Neural crest cell (in vitro differentiated cells): ENCODE measurements around the gene MAP7D3. TPM values are rescaled to one million over a fixed set of nuclear protein-coding genes. Genes with fewer than 3 reads are reported as not detected.

Experiments
- DNase-seq: peaks from one replicate; pipeline ENCODE4 v3.0.0; 2021; ENCODE audit warnings: low read depth, mixed read lengths, low spot score
- H3K27ac Mint-ChIP-seq: one replicate; pipeline ENCODE4 v1.8.0; 2021; ENCODE audit warnings: mild to moderate bottlenecking, mixed read lengths; ENCODE audit not compliant: unreplicated experiment
- H3K27me3 Mint-ChIP-seq: 2 replicates; pipeline ENCODE4 v1.8.0; 2021; ENCODE audit warnings: low read depth, mild to moderate bottlenecking, mixed read lengths
- H3K36me3 Mint-ChIP-seq: 2 replicates; pipeline ENCODE4 v1.8.0; 2021; ENCODE audit warnings: low read depth, mild to moderate bottlenecking, mixed read lengths
- H3K4me1 Mint-ChIP-seq: 2 replicates; pipeline ENCODE4 v1.8.0; 2021; ENCODE audit warnings: mixed read lengths
- H3K4me3 Mint-ChIP-seq: one replicate; pipeline ENCODE4 v1.8.0; 2021; ENCODE audit warnings: mild to moderate bottlenecking, mixed read lengths
- H3K9me3 Mint-ChIP-seq: 2 replicates; pipeline ENCODE4 v1.8.0; 2021; ENCODE audit warnings: mixed read lengths
- total RNA-seq: library from RNA; stranded (reverse); gene quantifications from 2 replicates; pipeline ENCODE4 v1.2.1, GENCODE V29; 2021
- TF ChIP-seq, protein P1 (sequence below): fragments of 200-600 bp; sonication (generic); conservative IDR thresholded peaks from 2 replicates; pipeline ENCODE4 v1.5.0; 2021; ENCODE audit warnings: antibody characterized with exemption, mild to moderate bottlenecking

Gene MAP7D3
- total RNA-seq, 1 donor from 2014 or later, result 12.8 TPM

DNA sequence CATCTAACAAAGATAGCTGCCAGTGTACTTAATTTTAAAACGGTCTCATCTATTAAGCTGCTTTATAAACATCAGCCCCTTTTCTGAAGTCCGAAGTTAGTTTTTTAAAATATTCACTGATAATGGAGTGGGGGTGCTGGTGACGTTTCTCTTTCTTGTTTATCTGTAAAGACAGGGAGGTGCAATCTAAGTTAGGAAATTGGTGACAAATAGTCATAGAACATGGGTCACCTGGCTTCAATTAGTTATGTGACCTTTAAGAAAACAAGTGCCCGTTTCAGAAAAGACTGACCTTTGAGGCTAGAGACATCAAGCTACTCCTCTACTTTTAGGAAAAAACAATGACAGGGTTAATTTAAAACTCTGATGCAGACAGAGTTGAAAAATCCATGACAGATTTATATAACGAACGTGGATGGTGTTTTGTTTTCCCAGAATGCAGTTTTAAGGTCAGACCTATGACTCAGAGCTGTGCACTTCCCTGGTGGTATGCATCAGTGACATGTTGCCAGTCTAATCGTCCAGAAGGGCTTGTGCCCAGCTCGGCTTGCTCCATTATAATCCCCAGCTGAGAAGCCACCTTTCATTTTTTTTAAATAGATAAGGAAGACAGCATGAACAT, 65.7 kb downstream of the MAP7D3 start:
- Mint-ChIP-seq H3K27me3 (no peaks in the 10 kb centered on the region), H3K27ac (no peak overlapping the region), H3K4me3 (no peak overlapping the region), H3K36me3 (peaks cover 3% of the 10 kb centered on the region), H3K4me1 (peaks cover 8% of the 10 kb centered on the region), H3K9me3 (no peaks in the 10 kb centered on the region)
- DNase-seq, result no peak
- TF ChIP-seq, protein P1, sequence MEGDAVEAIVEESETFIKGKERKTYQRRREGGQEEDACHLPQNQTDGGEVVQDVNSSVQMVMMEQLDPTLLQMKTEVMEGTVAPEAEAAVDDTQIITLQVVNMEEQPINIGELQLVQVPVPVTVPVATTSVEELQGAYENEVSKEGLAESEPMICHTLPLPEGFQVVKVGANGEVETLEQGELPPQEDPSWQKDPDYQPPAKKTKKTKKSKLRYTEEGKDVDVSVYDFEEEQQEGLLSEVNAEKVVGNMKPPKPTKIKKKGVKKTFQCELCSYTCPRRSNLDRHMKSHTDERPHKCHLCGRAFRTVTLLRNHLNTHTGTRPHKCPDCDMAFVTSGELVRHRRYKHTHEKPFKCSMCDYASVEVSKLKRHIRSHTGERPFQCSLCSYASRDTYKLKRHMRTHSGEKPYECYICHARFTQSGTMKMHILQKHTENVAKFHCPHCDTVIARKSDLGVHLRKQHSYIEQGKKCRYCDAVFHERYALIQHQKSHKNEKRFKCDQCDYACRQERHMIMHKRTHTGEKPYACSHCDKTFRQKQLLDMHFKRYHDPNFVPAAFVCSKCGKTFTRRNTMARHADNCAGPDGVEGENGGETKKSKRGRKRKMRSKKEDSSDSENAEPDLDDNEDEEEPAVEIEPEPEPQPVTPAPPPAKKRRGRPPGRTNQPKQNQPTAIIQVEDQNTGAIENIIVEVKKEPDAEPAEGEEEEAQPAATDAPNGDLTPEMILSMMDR, result no peak

DNA sequence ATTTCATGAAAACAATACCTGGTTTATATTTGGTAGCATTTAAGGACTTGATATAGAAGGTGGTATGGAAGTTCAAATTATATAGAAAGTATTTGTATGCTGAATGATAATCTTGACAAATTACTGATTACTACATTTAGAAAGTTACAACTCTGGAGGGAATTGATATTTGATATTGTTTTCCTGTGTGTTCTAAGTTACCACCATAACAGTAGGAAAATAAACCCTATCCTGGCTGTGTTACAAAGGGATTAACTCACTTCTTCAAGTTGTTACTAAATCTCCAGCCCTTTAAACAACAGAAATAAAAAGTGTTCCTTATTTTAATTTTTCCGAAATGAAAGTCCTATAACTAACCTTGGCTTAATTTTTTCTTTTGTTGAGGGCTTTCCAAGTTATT, 67.3 kb downstream of the MAP7D3 start:
- Mint-ChIP-seq H3K4me1 (peaks cover 8% of the 10 kb centered on the region), H3K9me3 (peaks cover 2% of the 10 kb centered on the region), H3K27ac (no peak overlapping the region), H3K27me3 (no peaks in the 10 kb centered on the region), H3K36me3 (peaks cover 5% of the 10 kb centered on the region), H3K4me3 (no peak overlapping the region)
- TF ChIP-seq, protein P1, result no peak
- no peak for DNase-seq

DNA sequence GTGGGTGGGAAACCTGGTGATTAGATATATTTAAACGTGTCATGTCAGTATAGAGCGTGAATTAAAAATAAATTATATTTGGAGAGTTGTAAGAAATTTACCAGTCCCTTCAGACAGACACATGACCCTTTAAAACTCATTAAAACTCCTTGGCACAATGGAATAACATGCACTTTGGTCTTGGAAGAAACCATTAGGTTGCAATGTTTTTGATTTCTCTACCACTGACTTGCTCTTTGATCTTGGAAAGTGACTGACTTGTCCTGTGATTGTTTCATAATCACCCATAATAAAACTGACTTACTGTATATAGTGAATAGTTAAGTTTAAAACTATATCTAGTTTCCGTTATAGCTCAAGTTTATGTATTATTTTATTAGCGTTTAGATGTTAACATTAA, 68.0 kb downstream of the MAP7D3 start:
- H3K27ac Mint-ChIP-seq, result no peak overlapping the region
- no peak overlapping the region for H3K4me3 Mint-ChIP-seq
- no peak for DNase-seq
- H3K27me3 Mint-ChIP-seq, result no peaks in the 10 kb centered on the region
- H3K9me3 Mint-ChIP-seq, result peaks cover 2% of the 10 kb centered on the region
- peaks cover 5% of the 10 kb centered on the region for H3K36me3 Mint-ChIP-seq
- peaks cover 8% of the 10 kb centered on the region for H3K4me1 Mint-ChIP-seq
- TF ChIP-seq, protein P1, result no peak

DNA sequence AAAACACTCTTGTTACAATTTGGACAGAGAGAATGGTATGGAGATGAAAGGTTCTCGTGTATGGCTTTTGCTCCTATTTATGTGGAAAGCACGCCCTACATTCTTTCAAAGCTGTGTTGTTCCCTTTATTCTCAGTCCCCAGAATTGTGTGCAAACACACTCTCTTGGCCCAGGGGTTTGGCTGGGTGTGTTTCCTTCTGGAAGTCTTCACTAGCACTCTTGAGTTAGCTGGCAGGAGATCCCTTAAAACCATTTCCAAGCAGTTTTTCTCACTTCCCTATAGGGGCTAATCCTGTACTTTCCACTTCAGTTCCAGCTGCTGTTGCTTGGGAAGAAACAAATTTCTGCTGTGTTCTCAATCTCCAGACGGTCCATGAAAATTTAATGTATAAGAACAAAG, 68.8 kb downstream of the MAP7D3 start:
- Mint-ChIP-seq H3K4me1 (peaks cover 8% of the 10 kb centered on the region), H3K9me3 (peaks cover 2% of the 10 kb centered on the region), H3K27me3 (no peaks in the 10 kb centered on the region), H3K27ac (no peak overlapping the region), H3K4me3 (no peak overlapping the region), H3K36me3 (peaks cover 5% of the 10 kb centered on the region)
- no peak for DNase-seq
- TF ChIP-seq, protein P1, result no peak

DNA sequence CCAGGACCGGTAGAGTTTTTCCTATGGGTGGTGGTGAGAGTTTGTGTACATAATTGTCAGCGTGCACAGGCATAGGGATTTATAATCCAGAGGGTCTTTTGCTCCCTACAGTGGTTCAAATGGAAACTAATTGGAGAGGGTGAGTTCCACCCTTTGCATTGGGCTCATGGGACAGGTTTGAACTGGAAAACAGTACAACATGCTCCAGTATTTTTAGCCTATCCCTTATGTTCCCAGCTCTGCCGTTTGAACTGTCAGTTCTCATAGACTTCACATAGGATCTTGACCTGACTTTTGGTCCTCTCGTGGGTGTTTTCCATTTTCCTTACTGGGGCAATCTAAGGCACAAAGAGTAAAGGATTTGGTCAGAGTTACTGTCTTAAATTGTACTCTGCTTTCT, 72.1 kb downstream of the MAP7D3 start:
- Mint-ChIP-seq H3K36me3 (peaks cover 5% of the 10 kb centered on the region), H3K4me3 (no peak overlapping the region), H3K4me1 (no peaks in the 10 kb centered on the region), H3K9me3 (peaks cover 2% of the 10 kb centered on the region), H3K27ac (no peak overlapping the region), H3K27me3 (no peaks in the 10 kb centered on the region)
- TF ChIP-seq, protein P1, result no peak
- DNase-seq, result no peak
